Measurements from ENCODE around the gene ACTN1. TPM values are rescaled to one million over a fixed set of nuclear protein-coding genes. Genes with fewer than 3 reads are reported as not detected.

Gene ACTN1
- total RNA-seq, 1 donor from 2014 or later, result 1,102 TPM

DNA sequence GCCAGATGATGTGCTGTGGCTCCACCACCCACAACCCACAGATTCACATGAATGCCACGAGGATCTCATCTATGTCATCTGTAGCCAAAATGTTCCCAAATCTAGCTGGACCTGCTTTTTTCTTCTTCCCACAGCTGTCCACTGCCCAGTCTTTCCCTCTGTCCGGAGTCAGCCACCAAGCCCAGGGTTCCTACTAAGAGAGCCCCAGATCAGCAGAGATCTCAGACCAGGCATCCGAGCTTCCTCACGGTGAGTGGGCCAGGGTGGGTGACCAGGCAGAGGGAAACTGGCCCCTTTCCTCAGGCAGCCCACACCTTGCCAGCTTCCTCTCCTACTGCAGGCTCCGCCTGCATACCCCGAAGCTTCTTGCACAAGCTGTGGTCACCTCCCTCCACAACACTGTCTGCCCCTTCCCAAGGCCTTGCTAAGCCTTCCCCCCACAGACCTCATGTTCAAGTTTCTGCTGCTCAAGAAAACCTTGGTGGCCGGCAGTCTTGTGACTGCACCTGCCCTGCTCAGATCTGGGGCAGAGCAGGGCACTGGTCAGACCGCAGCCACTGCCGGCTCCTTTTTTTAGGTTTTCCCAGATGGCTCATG, 81.4 kb downstream of the ACTN1 start:
- H3K27me3 Mint-ChIP-seq (ENCODE audit: low read depth), result no peaks in the 10 kb centered on the region

DNA sequence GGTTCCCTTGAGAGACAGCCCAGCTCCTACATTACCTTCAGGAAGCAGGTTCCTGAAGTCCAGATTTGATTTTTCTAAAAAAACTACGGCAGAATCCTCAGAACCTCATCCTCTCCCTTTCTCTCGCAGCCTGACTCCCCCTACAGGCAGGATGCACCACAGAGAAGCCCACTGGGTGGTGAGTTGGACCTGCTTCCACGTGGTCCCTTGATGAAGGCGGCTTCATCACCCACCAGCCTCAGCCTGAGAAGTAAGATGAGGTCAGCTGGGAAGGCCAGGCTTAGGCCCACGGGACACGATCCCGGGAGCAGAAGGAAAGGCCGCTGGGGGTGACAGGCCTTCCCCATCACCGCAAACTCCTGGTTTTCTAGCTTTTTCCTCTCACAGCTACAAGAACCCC, 83.0 kb downstream of the ACTN1 start:
- H3K4me1 Mint-ChIP-seq (ENCODE audit: low read depth), result peaks cover 85% of the 10 kb centered on the region

More for the DNA sequence above, 81.4 kb downstream of the ACTN1 start:
- no peak for DNase-seq (ENCODE audit: low spot score)
- Mint-ChIP-seq H3K27ac (ENCODE audit: unreplicated experiment) (peak overlapping the region; percentile 94), H3K9me3 (ENCODE audit: low read depth) (no peaks in the 10 kb centered on the region), H3K4me3 (ENCODE audit: unreplicated experiment) (no peak overlapping the region), H3K36me3 (ENCODE audit: low read depth) (peaks cover 71% of the 10 kb centered on the region), H3K4me1 (ENCODE audit: low read depth) (peaks cover 76% of the 10 kb centered on the region)
- TF ChIP-seq, protein P1, sequence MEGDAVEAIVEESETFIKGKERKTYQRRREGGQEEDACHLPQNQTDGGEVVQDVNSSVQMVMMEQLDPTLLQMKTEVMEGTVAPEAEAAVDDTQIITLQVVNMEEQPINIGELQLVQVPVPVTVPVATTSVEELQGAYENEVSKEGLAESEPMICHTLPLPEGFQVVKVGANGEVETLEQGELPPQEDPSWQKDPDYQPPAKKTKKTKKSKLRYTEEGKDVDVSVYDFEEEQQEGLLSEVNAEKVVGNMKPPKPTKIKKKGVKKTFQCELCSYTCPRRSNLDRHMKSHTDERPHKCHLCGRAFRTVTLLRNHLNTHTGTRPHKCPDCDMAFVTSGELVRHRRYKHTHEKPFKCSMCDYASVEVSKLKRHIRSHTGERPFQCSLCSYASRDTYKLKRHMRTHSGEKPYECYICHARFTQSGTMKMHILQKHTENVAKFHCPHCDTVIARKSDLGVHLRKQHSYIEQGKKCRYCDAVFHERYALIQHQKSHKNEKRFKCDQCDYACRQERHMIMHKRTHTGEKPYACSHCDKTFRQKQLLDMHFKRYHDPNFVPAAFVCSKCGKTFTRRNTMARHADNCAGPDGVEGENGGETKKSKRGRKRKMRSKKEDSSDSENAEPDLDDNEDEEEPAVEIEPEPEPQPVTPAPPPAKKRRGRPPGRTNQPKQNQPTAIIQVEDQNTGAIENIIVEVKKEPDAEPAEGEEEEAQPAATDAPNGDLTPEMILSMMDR (IDR thresholded peaks at IDR 0.05), result no peak

GRCh38 chr14:68894802-68895703, 84.0 kb downstream of the ACTN1 start:
- no peaks in the 10 kb centered on the region for H3K9me3 Mint-ChIP-seq (ENCODE audit: low read depth)
- H3K36me3 Mint-ChIP-seq (ENCODE audit: low read depth), result peaks cover 67% of the 10 kb centered on the region
- peak overlapping the region; percentile 94 for H3K27ac Mint-ChIP-seq (ENCODE audit: unreplicated experiment)
- H3K27me3 Mint-ChIP-seq (ENCODE audit: low read depth), result no peaks in the 10 kb centered on the region
- TF ChIP-seq, protein P1 (IDR thresholded peaks at IDR 0.05), result no peak
- H3K4me1 Mint-ChIP-seq (ENCODE audit: low read depth), result peaks cover 87% of the 10 kb centered on the region
- DNase-seq (ENCODE audit: low spot score), result no peak
- no peak overlapping the region for H3K4me3 Mint-ChIP-seq (ENCODE audit: unreplicated experiment)

More for the DNA sequence above, 83.0 kb downstream of the ACTN1 start:
- Mint-ChIP-seq H3K27me3 (ENCODE audit: low read depth) (no peaks in the 10 kb centered on the region), H3K27ac (ENCODE audit: unreplicated experiment) (peak overlapping the region; percentile 94), H3K4me3 (ENCODE audit: unreplicated experiment) (no peak overlapping the region), H3K36me3 (ENCODE audit: low read depth) (peaks cover 67% of the 10 kb centered on the region), H3K9me3 (ENCODE audit: low read depth) (no peaks in the 10 kb centered on the region)
- no peak for DNase-seq (ENCODE audit: low spot score)
- TF ChIP-seq, protein P1 (IDR thresholded peaks at IDR 0.05), result peak; percentile 66

DNA sequence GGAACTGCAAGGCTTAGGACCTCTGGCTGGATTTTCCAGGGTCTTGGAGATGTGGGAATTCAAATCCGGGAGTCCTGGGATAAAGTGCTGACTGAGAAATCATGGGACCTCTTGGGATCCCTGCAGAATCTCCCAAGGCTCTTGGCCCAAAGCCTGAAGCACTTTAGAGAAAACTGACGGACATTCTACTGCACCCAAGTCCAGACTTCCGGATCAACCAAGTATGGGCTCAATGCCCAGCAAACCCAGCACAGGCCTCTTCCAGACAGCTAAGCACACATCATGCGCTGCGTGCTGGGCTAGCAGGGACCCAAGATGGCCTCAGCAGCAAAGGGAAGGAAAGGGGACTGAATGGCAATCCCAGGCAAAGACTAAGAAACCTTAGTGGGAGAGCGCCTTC, 85.0 kb downstream of the ACTN1 start:
- Mint-ChIP-seq H3K9me3 (ENCODE audit: low read depth) (no peaks in the 10 kb centered on the region), H3K4me1 (ENCODE audit: low read depth) (peaks cover 86% of the 10 kb centered on the region), H3K27me3 (ENCODE audit: low read depth) (no peaks in the 10 kb centered on the region), H3K27ac (ENCODE audit: unreplicated experiment) (peak overlapping the region; percentile 94), H3K36me3 (ENCODE audit: low read depth) (peaks cover 68% of the 10 kb centered on the region), H3K4me3 (ENCODE audit: unreplicated experiment) (no peak overlapping the region)
- DNase-seq (ENCODE audit: low spot score), result no peak
- TF ChIP-seq, protein P1 (IDR thresholded peaks at IDR 0.05), result no peak

- Mint-ChIP-seq H3K36me3 (ENCODE audit: low read depth) (peaks cover 73% of the 10 kb centered on the region), H3K27me3 (ENCODE audit: low read depth) (no peaks in the 10 kb centered on the region), H3K4me3 (ENCODE audit: unreplicated experiment) (no peak overlapping the region), H3K4me1 (ENCODE audit: low read depth) (peaks cover 91% of the 10 kb centered on the region), H3K27ac (ENCODE audit: unreplicated experiment) (peak overlapping the region; percentile 94), H3K9me3 (ENCODE audit: low read depth) (no peaks in the 10 kb centered on the region)
- DNase-seq (ENCODE audit: low spot score), result no peak
- TF ChIP-seq, protein P1 (IDR thresholded peaks at IDR 0.05), result no peak
Measured at GRCh38 chr14:68893566-68893965, 85.5 kb downstream of the ACTN1 start.
